Tibial nerve (tissue), 4 donors: ENCODE data around the gene C2CD2L. TPM values are rescaled to one million over a fixed set of nuclear protein-coding genes. Genes with fewer than 3 reads are reported as not detected.

Source experiments
- DNase-seq, 2 donors: peaks; one replicate each; pipeline ENCODE4 v3.0.0-alpha.2; 2019; ENCODE audit warnings: low spot score in 2 of 2
- H3K27ac ChIP-seq, 4 donors: fragments of 200-600 bp; sonication (generic) in 3 of 4; one replicate each; pipeline ENCODE4 v1.5.1; 2017 to 2019; ENCODE audit warnings: mild to moderate bottlenecking in 1 of 4
- H3K27me3 ChIP-seq, 2 donors: fragments of 200-600 bp; sonication (generic) in 1 of 2; one replicate each; pipeline versions ENCODE4 v1.5.1 to v1.6.0; 2017 to 2019
- H3K36me3 ChIP-seq, 3 donors: fragments of 200-600 bp; sonication (generic); one replicate each; pipeline ENCODE4 v1.5.1; 2018 to 2019
- H3K4me1 ChIP-seq, 4 donors: fragments of 200-600 bp; sonication (generic) in 3 of 4; one replicate each; pipeline ENCODE4 v1.5.1; 2017 to 2019
- H3K4me3 ChIP-seq, 4 donors: fragments of 200-600 bp; sonication (generic) in 3 of 4; one replicate each; pipeline ENCODE4 v1.5.1; 2017 to 2019; ENCODE audit warnings: mild to moderate bottlenecking in 1 of 4, moderate library complexity in 1 of 4
- H3K9me3 ChIP-seq, 4 donors: fragments of 200-600 bp; sonication (generic) in 3 of 4; one replicate each; pipeline ENCODE4 v1.5.1; 2017 to 2019
- CTCF ChIP-seq, 5 experiments: fragments of 200-600 bp in 3 of 5; fragments of 450-650 bp in 2 of 5; sonication (generic) in 3 of 5; IDR thresholded peaks; one replicate each; pipeline ENCODE4 v1.5.1; 2016 to 2019; ENCODE audit warnings: antibody characterized with exemption in 5 of 5, mild to moderate bottlenecking in 3 of 5, moderate library complexity in 2 of 5
- EP300 ChIP-seq, 2 donors: sonication (generic); formaldehyde crosslinking; IDR thresholded peaks; one replicate each; pipeline ENCODE4 v1.6.1; 2017; ENCODE audit warnings: antibody characterized with exemption in 2 of 2, mild to moderate bottlenecking in 1 of 2
- POLR2A ChIP-seq, 2 donors: fragments of 450-650 bp; IDR thresholded peaks; one replicate each; pipeline ENCODE4 v1.6.1; 2017; ENCODE audit warnings: antibody characterized with exemption in 2 of 2, mild to moderate bottlenecking in 2 of 2, moderate library complexity in 2 of 2
- WGBS, 2 donors: methylation state at CpG; one replicate each; pipeline ENCODE4 v1.1.5; 2018; 5-methylcytosine and 5-hydroxymethylcytosine counted together
- total RNA-seq, 4 donors: library from RNA; depleted of rRNA; stranded (reverse); fragments of >200 nt; gene quantifications; one replicate each; pipeline ENCODE4 v1.1.0, GENCODE V29; 2016

Gene C2CD2L
- total RNA-seq, 4 donors from 2014 or later, result 11.4 to 13.8 (median 12.3) TPM

GRCh38 chr11:119111361-119111925 lies 4.3 kb downstream of the C2CD2L start:
- Histone ChIP-seq H3K4me3 (no peak overlapping the region), H3K27me3 (no peaks in the 10 kb centered on the region), H3K27ac (no peak overlapping the region), H3K36me3 (peaks cover 2 to 66% (median 15%) of the 10 kb centered on the region in 3 donors), H3K4me1 (peaks cover 0 to 32% (median 20%) of the 10 kb centered on the region in 4 donors), H3K9me3 (no peaks in the 10 kb centered on the region)
- 93 to 94% methylated on average over 7 to 11 of the region's 11 CpGs for WGBS, 2 donors
- no peak for TF ChIP-seq POLR2A (IDR thresholded peaks at IDR 0.05)
- TF ChIP-seq EP300 (IDR thresholded peaks at IDR 0.05), result no peak
- TF ChIP-seq CTCF (IDR thresholded peaks at IDR 0.05), result no peak
- no peak for DNase-seq

- H3K4me3 ChIP-seq, result no peak overlapping the region
- H3K36me3 ChIP-seq, result peaks cover 2 to 77% (median 15%) of the 10 kb centered on the region in 3 donors
- no peak overlapping the region for H3K27ac ChIP-seq
- H3K27me3 ChIP-seq, result no peaks in the 10 kb centered on the region
- 86 to 90% methylated on average over 12 of the region's 12 CpGs for WGBS, 2 donors
- H3K4me1 ChIP-seq, result peaks cover 0 to 29% (median 16%) of the 10 kb centered on the region in 4 donors
- H3K9me3 ChIP-seq, result no peaks in the 10 kb centered on the region
- TF ChIP-seq EP300 (IDR thresholded peaks at IDR 0.05) (no peak), POLR2A (IDR thresholded peaks at IDR 0.05) (no peak)
- no peak for DNase-seq
Measured at GRCh38 chr11:119112314-119113020, 5.3 kb downstream of the C2CD2L start.

GRCh38 chr11:119113716-119114115 lies 6.6 kb downstream of the C2CD2L start:
- H3K9me3 ChIP-seq, result no peaks in the 10 kb centered on the region
- peaks cover 0 to 18% (median 8%) of the 10 kb centered on the region in 4 donors for H3K4me1 ChIP-seq
- no peak overlapping the region for H3K27ac ChIP-seq
- TF ChIP-seq POLR2A (IDR thresholded peaks at IDR 0.05), result no peak
- TF ChIP-seq EP300 (IDR thresholded peaks at IDR 0.05), result no peak
- no peak for TF ChIP-seq CTCF (IDR thresholded peaks at IDR 0.05)
- WGBS, 2 donors, result 87 to 92% methylated on average over 7 to 8 of the region's 9 CpGs
- H3K4me3 ChIP-seq, result no peak overlapping the region
- DNase-seq, result no peak
- peaks cover 2 to 82% (median 15%) of the 10 kb centered on the region in 3 donors for H3K36me3 ChIP-seq
- H3K27me3 ChIP-seq, result no peaks in the 10 kb centered on the region

- Histone ChIP-seq H3K4me1 (peaks cover 0 to 12% (median 3%) of the 10 kb centered on the region in 4 donors), H3K4me3 (no peak overlapping the region), H3K27ac (no peak overlapping the region), H3K9me3 (no peaks in the 10 kb centered on the region), H3K27me3 (no peaks in the 10 kb centered on the region), H3K36me3 (peaks cover 2 to 82% (median 15%) of the 10 kb centered on the region in 3 donors)
- DNase-seq, result no peak
- 82 to 88% methylated on average over 5 of the region's 5 CpGs for WGBS, 2 donors
- TF ChIP-seq POLR2A (IDR thresholded peaks at IDR 0.05) (no peak), EP300 (IDR thresholded peaks at IDR 0.05) (no peak), CTCF (IDR thresholded peaks at IDR 0.05) (no peak)
Measured at GRCh38 chr11:119114351-119114750, 7.2 kb downstream of the C2CD2L start.

- Histone ChIP-seq H3K27me3 (no peaks in the 10 kb centered on the region), H3K27ac (peak overlapping the region in 3 of 4 donors; percentile 47 to 60 (median 58)), H3K4me1 (peaks cover 0 to 6% (median 2%) of the 10 kb centered on the region in 4 donors), H3K36me3 (peaks cover 2 to 72% (median 13%) of the 10 kb centered on the region in 3 donors), H3K9me3 (no peaks in the 10 kb centered on the region), H3K4me3 (peak overlapping the region in 2 of 4 donors; percentile 10 to 24)
- WGBS, 2 donors, result 59 to 60% methylated on average over 24 of the region's 24 CpGs
- peak in 1 of 2 donors; percentile 28 for DNase-seq
- TF ChIP-seq EP300 (IDR thresholded peaks at IDR 0.05) (no peak), POLR2A (IDR thresholded peaks at IDR 0.05) (no peak), CTCF (IDR thresholded peaks at IDR 0.05) (no peak)
Measured at GRCh38 chr11:119115484-119116234, 8.5 kb downstream of the C2CD2L start.
